ENCODE results near the gene KCNAB2.

Gene KCNAB2

DNA sequence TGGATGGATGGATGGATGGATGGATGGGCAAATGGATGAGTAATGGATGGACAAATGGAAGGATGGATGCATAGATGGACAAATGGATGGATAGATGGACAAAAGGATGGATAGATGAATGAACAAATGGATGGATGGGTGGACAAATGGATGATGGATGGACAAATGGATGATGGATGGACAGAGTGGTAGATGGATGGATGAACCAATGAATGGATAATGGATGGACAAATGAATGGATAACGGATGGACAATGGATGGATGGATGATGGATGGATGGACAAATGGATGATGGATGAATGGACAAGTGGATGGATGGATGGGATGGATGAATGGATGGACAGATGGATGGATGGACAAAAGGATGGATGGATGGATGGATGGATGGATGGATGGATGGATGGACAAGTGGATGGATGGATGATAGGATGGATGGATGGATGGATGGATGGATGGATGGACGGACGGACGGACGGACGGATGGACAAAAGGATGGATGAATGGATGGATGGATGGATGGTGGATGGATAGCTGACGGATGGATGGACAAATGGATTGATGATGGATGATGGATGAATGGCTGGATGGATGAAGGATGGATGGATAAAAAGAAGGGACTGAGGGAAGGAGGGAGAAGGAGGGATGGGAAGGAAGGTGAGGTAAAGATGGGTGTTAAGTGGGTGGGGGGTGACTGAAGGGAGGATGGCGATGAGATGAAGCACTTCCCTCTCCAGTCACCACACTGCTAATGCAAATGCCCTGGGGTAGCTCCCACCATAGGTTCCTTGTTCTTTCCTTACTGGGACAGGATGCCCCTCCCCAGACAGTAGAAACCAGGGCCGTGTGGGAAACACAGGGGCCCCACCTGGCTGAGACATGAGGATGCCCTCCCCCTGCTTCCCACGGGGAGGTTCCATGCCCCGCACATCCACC, 104.6 kb downstream of the KCNAB2 start:
- DNase-seq (ENCODE audit: low spot score) = no peak
